Activated naive CD4-positive, alpha-beta T cell treated with anti-CD3 and anti-CD28 coated beads for 36 hours (primary cell): ENCODE results near the gene YPEL1. TPM values are rescaled to one million over a fixed set of nuclear protein-coding genes. Genes with fewer than 3 reads are reported as not detected.
"Not testable (repeated sequence)": the region's sequence is repeated elsewhere in the genome, so short reads cannot be mapped to it uniquely, and the experiment has no call there.

Experiments used
- CTCF ChIA-PET: fragments of 350-600 bp; sonication (Branson Sonifier 250); formaldehyde crosslinking; loops from one replicate; lab custom pipeline; 2021; ENCODE audit warnings: antibody characterized with exemption; lab: Charles Lee
- DNase-seq: peaks from one replicate; pipeline ENCODE4 v3.0.0-alpha.2; 2020
- H3K27ac Mint-ChIP-seq: one replicate; pipeline ENCODE4 v1.8.0; 2021; ENCODE audit warnings: mild to moderate bottlenecking, mixed read lengths
- H3K27me3 Mint-ChIP-seq: one replicate; pipeline ENCODE4 v1.8.0; 2021; ENCODE audit warnings: low read depth, mixed read lengths
- H3K36me3 Mint-ChIP-seq: one replicate; pipeline ENCODE4 v1.8.0; 2021; ENCODE audit warnings: low read depth, mixed read lengths
- H3K4me1 Mint-ChIP-seq: one replicate; pipeline ENCODE4 v1.8.0; 2021; ENCODE audit warnings: low read depth, mixed read lengths
- H3K4me3 Mint-ChIP-seq: one replicate; pipeline ENCODE4 v1.8.0; 2021; ENCODE audit warnings: mild to moderate bottlenecking, moderate library complexity, mixed read lengths
- H3K9me3 Mint-ChIP-seq: one replicate; pipeline ENCODE4 v1.8.0; 2021; ENCODE audit warnings: mixed read lengths
- intact Hi-C: fragments of 100-400 bp; cut with micrococcal nuclease; formaldehyde crosslinking; loops from one replicate; pipeline ENCODE4 v1.15.1; 2023
- total RNA-seq, 2 experiments: library from RNA; stranded (reverse); gene quantifications; one replicate each; pipeline ENCODE4 v1.2.3, GENCODE V29; 2021

Gene YPEL1
- total RNA-seq, 2 experiments from 2014 or later: 0.88 to 1.6 TPM

GRCh38 chr22:21682385-21683175, 53.0 kb downstream of the YPEL1 start:
- H3K4me1 Mint-ChIP-seq: no peaks in the 10 kb centered on the region
- no peak overlapping the region for H3K4me3 Mint-ChIP-seq
- no peaks in the 10 kb centered on the region for H3K27me3 Mint-ChIP-seq
- DNase-seq: no peak
- peaks cover 8% of the 10 kb centered on the region for H3K36me3 Mint-ChIP-seq
- no peaks in the 10 kb centered on the region for H3K9me3 Mint-ChIP-seq
- H3K27ac Mint-ChIP-seq: no peak overlapping the region
- intact Hi-C loops: no loop called here
- CTCF ChIA-PET: no interaction called here

GRCh38 chr22:21681566-21682370, 53.8 kb downstream of the YPEL1 start:
- no peak overlapping the region for H3K4me3 Mint-ChIP-seq
- no peak overlapping the region for H3K27ac Mint-ChIP-seq
- H3K36me3 Mint-ChIP-seq: peaks cover 8% of the 10 kb centered on the region
- no peak for DNase-seq
- H3K27me3 Mint-ChIP-seq: no peaks in the 10 kb centered on the region
- intact Hi-C loops: no loop called here
- no peaks in the 10 kb centered on the region for H3K4me1 Mint-ChIP-seq
- CTCF ChIA-PET: no interaction called here
- no peaks in the 10 kb centered on the region for H3K9me3 Mint-ChIP-seq

- H3K4me3 Mint-ChIP-seq: no peak overlapping the region
- CTCF ChIA-PET: no interaction called here
- no peaks in the 10 kb centered on the region for H3K4me1 Mint-ChIP-seq
- no peak overlapping the region for H3K27ac Mint-ChIP-seq
- no peak for DNase-seq
- no peaks in the 10 kb centered on the region for H3K9me3 Mint-ChIP-seq
- H3K27me3 Mint-ChIP-seq: no peaks in the 10 kb centered on the region
- H3K36me3 Mint-ChIP-seq: peaks cover 14% of the 10 kb centered on the region
- intact Hi-C loops: no loop called here
Observed at GRCh38 chr22:21680830-21681565, 54.6 kb downstream of the YPEL1 start.

- DNase-seq: no peak
- peaks cover 23% of the 10 kb centered on the region for H3K36me3 Mint-ChIP-seq
- H3K4me3 Mint-ChIP-seq: no peak overlapping the region
- H3K9me3 Mint-ChIP-seq: no peaks in the 10 kb centered on the region
- CTCF ChIA-PET: no interaction called here
- no peak overlapping the region for H3K27ac Mint-ChIP-seq
- H3K4me1 Mint-ChIP-seq: no peaks in the 10 kb centered on the region
- H3K27me3 Mint-ChIP-seq: no peaks in the 10 kb centered on the region
- intact Hi-C loops: no loop called here
Observed at GRCh38 chr22:21679383-21679782, 56.2 kb downstream of the YPEL1 start.

- DNase-seq, CTCF ChIA-PET, H3K4me1 Mint-ChIP-seq, H3K27me3 Mint-ChIP-seq, intact Hi-C loops, H3K9me3 Mint-ChIP-seq, H3K4me3 Mint-ChIP-seq, H3K27ac Mint-ChIP-seq: not testable (repeated sequence)
- peaks cover 25% of the 10 kb centered on the region for H3K36me3 Mint-ChIP-seq
Observed at GRCh38 chr22:21678842-21679241, 56.8 kb downstream of the YPEL1 start.

GRCh38 chr22:21677606-21678443, 57.8 kb downstream of the YPEL1 start:
- CTCF ChIA-PET: no interaction called here
- Mint-ChIP-seq H3K9me3 (no peaks in the 10 kb centered on the region), H3K27me3 (no peaks in the 10 kb centered on the region), H3K4me3 (no peak overlapping the region), H3K4me1 (no peaks in the 10 kb centered on the region), H3K27ac (no peak overlapping the region), H3K36me3 (peaks cover 28% of the 10 kb centered on the region)
- no peak for DNase-seq
- intact Hi-C loops: no loop called here

GRCh38 chr22:21674638-21675245, 60.9 kb downstream of the YPEL1 start:
- CTCF ChIA-PET: interaction anchor here (0.6 to 0.9 kb wide), 2 partner anchors 29 to 138 kb away, joined by 3 to 4 read pairs; no protein-coding TSS in a partner anchor
- Mint-ChIP-seq H3K27me3 (no peaks in the 10 kb centered on the region), H3K36me3 (peaks cover 32% of the 10 kb centered on the region), H3K9me3 (no peaks in the 10 kb centered on the region), H3K27ac (no peak overlapping the region), H3K4me3 (no peak overlapping the region), H3K4me1 (no peaks in the 10 kb centered on the region)
- no peak for DNase-seq
- intact Hi-C loops: no loop called here

- Mint-ChIP-seq H3K36me3 (peaks cover 35% of the 10 kb centered on the region), H3K27ac (no peak overlapping the region), H3K9me3 (no peaks in the 10 kb centered on the region), H3K4me3 (no peak overlapping the region), H3K4me1 (peaks cover 4% of the 10 kb centered on the region), H3K27me3 (no peaks in the 10 kb centered on the region)
- DNase-seq: no peak
- intact Hi-C loops: no loop called here
- CTCF ChIA-PET: interaction anchor here (0.6 kb wide), 1 partner anchor 139 kb away, joined by 4 read pairs; no protein-coding TSS in a partner anchor
Observed at GRCh38 chr22:21673534-21674321, 61.9 kb downstream of the YPEL1 start.

- no peaks in the 10 kb centered on the region for H3K27me3 Mint-ChIP-seq
- CTCF ChIA-PET: no interaction called here
- peaks cover 31% of the 10 kb centered on the region for H3K36me3 Mint-ChIP-seq
- intact Hi-C loops: no loop called here
- no peaks in the 10 kb centered on the region for H3K9me3 Mint-ChIP-seq
- peaks cover 15% of the 10 kb centered on the region for H3K4me1 Mint-ChIP-seq
- H3K27ac Mint-ChIP-seq: no peak overlapping the region
- no peak for DNase-seq
- no peak overlapping the region for H3K4me3 Mint-ChIP-seq
Observed at GRCh38 chr22:21672107-21672629, 63.4 kb downstream of the YPEL1 start.

GRCh38 chr22:21669026-21669425, 66.6 kb downstream of the YPEL1 start:
- H3K9me3 Mint-ChIP-seq: no peaks in the 10 kb centered on the region
- H3K27ac Mint-ChIP-seq: no peak overlapping the region
- intact Hi-C loops: loop anchor here (5.0 kb wide), 2 partner anchors 68 to 198 kb away; partner anchors contain the start of genes MAPK1 and YPEL1

More at GRCh38 chr22:21669026-21669425, 66.6 kb downstream of the YPEL1 start:
- Mint-ChIP-seq H3K27me3 (no peaks in the 10 kb centered on the region), H3K36me3 (peaks cover 14% of the 10 kb centered on the region), H3K4me1 (peaks cover 28% of the 10 kb centered on the region), H3K4me3 (no peak overlapping the region)
- CTCF ChIA-PET: no interaction called here
- no peak for DNase-seq
